NCI-H1436 (cell line): Measurements from ENCODE around the gene NPIPA7.
"Not testable (repeated sequence)": the region's sequence is repeated elsewhere in the genome, so short reads cannot be mapped to it uniquely, and the experiment has no call there.

Source experiments
- DNase-seq: peaks from one replicate; lab custom pipeline; 2025; lab: John Stamatoyannopoulos, UW

The NPIPA7 gene

DNA sequence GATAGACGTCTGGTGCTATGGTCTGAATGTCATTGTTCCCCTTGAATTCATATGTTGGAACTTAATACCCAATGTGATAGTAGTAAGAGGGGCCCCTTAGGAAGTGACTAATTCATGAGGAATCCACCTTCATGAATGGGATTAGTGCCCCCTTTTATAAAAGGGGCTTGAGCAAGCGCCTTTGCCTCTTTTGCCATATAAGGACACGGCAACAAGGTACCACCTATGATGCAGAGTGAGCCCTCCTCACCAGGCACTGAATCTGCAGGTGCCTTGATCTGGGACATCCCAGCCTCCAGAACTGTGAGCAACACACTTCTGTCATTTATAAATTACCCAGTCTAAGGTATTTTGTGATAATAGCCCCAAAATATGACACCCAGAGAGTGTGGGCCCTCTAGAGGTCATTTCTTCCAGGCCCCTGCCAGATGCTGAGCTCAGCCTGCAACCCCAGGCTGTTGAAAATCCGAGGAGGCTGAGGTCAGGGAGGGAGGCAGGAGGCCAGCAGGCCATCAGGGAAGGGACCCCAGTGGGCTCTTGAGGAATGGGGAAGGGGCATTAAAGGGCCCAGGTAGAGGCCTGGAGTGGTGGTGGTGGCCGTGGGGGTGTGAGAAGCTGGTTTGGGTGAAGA is 39.1 kb downstream of the NPIPA7 start:
- DNase-seq = not testable (repeated sequence)

- not testable (repeated sequence) for DNase-seq
These were observed 41.6 kb downstream of the NPIPA7 start for GRCh38 chr16:16420515-16420914.

DNA sequence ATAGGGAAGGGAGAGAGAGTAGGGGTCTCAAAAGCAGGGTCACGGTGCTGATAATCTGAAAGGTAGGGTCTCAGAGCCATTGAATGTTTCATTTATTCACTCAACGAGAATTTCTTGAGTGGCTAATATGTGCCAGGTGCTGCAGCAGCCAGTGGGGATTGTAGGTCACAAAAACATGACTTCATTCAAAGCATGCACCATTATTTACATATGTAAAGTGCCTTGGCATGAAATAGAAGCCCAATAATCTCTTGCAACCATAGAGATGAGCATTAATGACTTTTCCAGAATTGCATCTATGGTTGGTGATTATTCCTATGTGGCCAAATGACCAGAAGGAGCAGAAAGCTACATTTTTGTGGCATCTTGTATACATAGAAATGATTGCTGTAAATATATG is 46.2 kb downstream of the NPIPA7 start:
- DNase-seq = not testable (repeated sequence)

- DNase-seq = not testable (repeated sequence)
These were observed 52.2 kb downstream of the NPIPA7 start for GRCh38 chr16:16431135-16431534.

DNA sequence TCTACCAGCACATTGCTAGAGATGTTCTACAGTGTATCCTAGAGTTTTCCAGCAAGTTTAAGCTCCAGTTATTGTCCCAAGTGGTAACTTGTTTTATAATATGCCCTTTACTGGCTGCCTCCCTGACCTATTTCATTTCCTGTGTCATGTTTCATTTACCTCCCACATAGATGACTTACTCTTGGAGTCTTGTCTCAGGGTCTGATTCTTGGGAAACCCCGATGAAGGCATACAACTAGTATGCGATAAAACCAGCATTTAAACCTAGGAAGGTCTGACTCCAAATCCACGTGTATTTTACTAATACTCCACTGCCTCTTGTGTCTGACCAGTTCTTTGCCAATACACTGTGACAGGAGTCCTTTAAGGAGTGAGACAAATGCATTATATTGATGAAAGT is 55.8 kb downstream of the NPIPA7 start:
- DNase-seq = not testable (repeated sequence)

DNA sequence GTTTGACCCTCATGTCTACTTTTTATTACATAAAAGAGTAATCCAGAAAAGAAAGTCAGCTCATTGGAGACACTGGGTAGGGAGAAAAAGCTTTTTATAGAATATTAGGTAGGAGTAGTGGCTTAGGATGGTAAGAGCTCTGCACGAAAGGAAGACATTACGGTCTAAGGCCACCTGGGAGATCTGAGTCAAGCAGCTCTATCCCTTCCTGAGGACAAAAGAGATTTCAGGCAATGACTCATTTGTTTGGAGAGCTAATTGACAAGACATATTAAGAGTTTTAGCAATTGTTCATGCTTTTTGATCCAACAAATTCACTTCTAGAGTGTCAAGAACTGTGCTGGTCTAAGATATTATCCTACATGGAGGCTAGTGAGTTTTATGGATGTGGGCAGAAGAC is 62.5 kb downstream of the NPIPA7 start:
- DNase-seq = not testable (repeated sequence)
